ENCODE data around the gene DNM3.
"Not testable (repeated sequence)": the region's sequence is repeated elsewhere in the genome, so short reads cannot be mapped to it uniquely, and the experiment has no call there.

DNM3 gene

GRCh38 chr1:171841050-171841910 is at the start of gene DNM3:
TSS of gene DNM3 (plus strand) at chr1:171841498. CDS start at chr1:171841657, 159 bp downstream.
- DNase-seq (ENCODE audit: low read depth, low spot score), result peak; percentile 86

- DNase-seq (ENCODE audit: low read depth, low spot score), result no peak
Observed at GRCh38 chr1:171792656-171793369, 48.5 kb upstream of the DNM3 start.

- no peak for DNase-seq (ENCODE audit: low read depth, low spot score)
Observed at GRCh38 chr1:171793636-171794035, 47.7 kb upstream of the DNM3 start.

GRCh38 chr1:171794085-171794484 is 47.2 kb upstream of the DNM3 start:
- no peak for DNase-seq (ENCODE audit: low read depth, low spot score)

GRCh38 chr1:171796592-171796991 is 44.7 kb upstream of the DNM3 start:
- no peak for DNase-seq (ENCODE audit: low read depth, low spot score)

- no peak for DNase-seq (ENCODE audit: low read depth, low spot score)
Observed at GRCh38 chr1:171798311-171798710, 43.0 kb upstream of the DNM3 start.

GRCh38 chr1:171798765-171799164 is 42.5 kb upstream of the DNM3 start:
- no peak for DNase-seq (ENCODE audit: low read depth, low spot score)

- DNase-seq (ENCODE audit: low read depth, low spot score), result no peak
Observed at GRCh38 chr1:171799166-171799565, 42.1 kb upstream of the DNM3 start.

- DNase-seq (ENCODE audit: low read depth, low spot score), result not testable (repeated sequence)
Observed at GRCh38 chr1:171799698-171800097, 41.6 kb upstream of the DNM3 start.

GRCh38 chr1:171800342-171800741 is 41.0 kb upstream of the DNM3 start:
- no peak for DNase-seq (ENCODE audit: low read depth, low spot score)

GRCh38 chr1:171800851-171801250 is 40.4 kb upstream of the DNM3 start:
- no peak for DNase-seq (ENCODE audit: low read depth, low spot score)

GRCh38 chr1:171801487-171801891 is 39.8 kb upstream of the DNM3 start:
- DNase-seq (ENCODE audit: low read depth, low spot score), result peak; percentile 73

GRCh38 chr1:171802207-171802606 is 39.1 kb upstream of the DNM3 start:
- no peak for DNase-seq (ENCODE audit: low read depth, low spot score)

- DNase-seq (ENCODE audit: low read depth, low spot score), result no peak
Observed at GRCh38 chr1:171803045-171803444, 38.3 kb upstream of the DNM3 start.

- DNase-seq (ENCODE audit: low read depth, low spot score), result no peak
Observed at GRCh38 chr1:171803461-171804022, 37.8 kb upstream of the DNM3 start.

- no peak for DNase-seq (ENCODE audit: low read depth, low spot score)
Observed at GRCh38 chr1:171805395-171806115, 35.7 kb upstream of the DNM3 start.

GRCh38 chr1:171807556-171807955 is 33.7 kb upstream of the DNM3 start:
- DNase-seq (ENCODE audit: low read depth, low spot score), result peak; percentile 21

- DNase-seq (ENCODE audit: low read depth, low spot score), result no peak
Observed at GRCh38 chr1:171809834-171810233, 31.5 kb upstream of the DNM3 start.

- DNase-seq (ENCODE audit: low read depth, low spot score), result no peak
Observed at GRCh38 chr1:171811672-171812071, 29.6 kb upstream of the DNM3 start.

- no peak for DNase-seq (ENCODE audit: low read depth, low spot score)
Observed at GRCh38 chr1:171814692-171815091, 26.6 kb upstream of the DNM3 start.

- DNase-seq (ENCODE audit: low read depth, low spot score), result no peak
Observed at GRCh38 chr1:171816300-171816901, 24.9 kb upstream of the DNM3 start.
